Breast epithelium (tissue), 3 donors: ENCODE results near the gene C1orf105.

ENCODE experiments used
- CTCF ChIP-seq, 3 donors: fragments of 450-650 bp; IDR thresholded peaks; one replicate each; pipeline ENCODE4 v1.5.1; 2016 to 2017; ENCODE audit warnings: antibody characterized with exemption in 3 of 3, mild to moderate bottlenecking in 3 of 3, moderate library complexity in 3 of 3
- POLR2A ChIP-seq: fragments of 450-650 bp; IDR thresholded peaks from one replicate; pipeline ENCODE4 v1.6.1; 2016; ENCODE audit warnings: antibody characterized with exemption, mild to moderate bottlenecking, moderate library complexity
- POLR2AphosphoS5 ChIP-seq, 3 donors: sonication (generic); formaldehyde crosslinking; IDR thresholded peaks; one replicate each; pipeline ENCODE4 v1.6.1; 2017; ENCODE audit warnings: antibody characterized with exemption in 3 of 3

GRCh38 chr1:172393354-172393753 is 27.1 kb upstream of the C1orf105 start:
- TF ChIP-seq POLR2AphosphoS5 (IDR thresholded peaks at IDR 0.05) (no peak), POLR2A (no peak), CTCF (IDR thresholded peaks at IDR 0.05) (no peak)
